H1 (cell line): Measurements from ENCODE around the gene CCDC169. TPM values are rescaled to one million over a fixed set of nuclear protein-coding genes. Genes with fewer than 3 reads are reported as not detected.

ENCODE experiments used
- ATF2 ChIP-seq: IDR thresholded peaks from 2 replicates; pipeline ENCODE4 v1.6.1; 2012; ENCODE audit warnings: low read length, inconsistent platforms
- SIRT6 ChIP-seq: IDR thresholded peaks from one replicate; pipeline ENCODE4 v1.7.1; 2012; ENCODE audit warnings: low read length, inconsistent platforms
- USF2 ChIP-seq: IDR thresholded peaks from 2 replicates; pipeline ENCODE4 v1.6.1; 2011; ENCODE audit warnings: low read length, improper control_type of control experiment
- YY1 ChIP-seq: IDR thresholded peaks from 2 replicates; pipeline ENCODE4 v1.6.1; 2011; ENCODE audit warnings: low read depth, mild to moderate bottlenecking, low read length
- polyA plus RNA-seq, 7 experiments: library from polyadenylated mRNA; depleted of rRNA in 3 of 7; stranded (reverse) in 5 of 7; unstranded in 2 of 7; fragments of >200 nt in 5 of 7; fragments of 200-250 nt in 2 of 7; gene quantifications; 1 replicate in 5 of 7; 2 replicates in 1 of 7; 4 replicates in 1 of 7; pipeline versions ENCODE4 v1.2.1 to v1.2.3, GENCODE V29; 2011 to 2013; ENCODE audit warnings: missing spikeins in 2 of 7, mixed read lengths in 2 of 7
- total RNA-seq: library from RNA; stranded (reverse); fragmentation: NEBNext Ultra II Directional; extraction: Animal tissue kit (Norgen Biotek cat#: 25700); gene quantifications from 2 replicates; pipeline ENCODE4 v1.2.1, GENCODE V29; 2021

The CCDC169 gene
- total and polyA plus RNA-seq, 2 of the 8 experiments (the other 6 are each of a cell fraction or from before 2014, with no cell fraction given) = 7.2 to 44.0 TPM

- TF ChIP-seq SIRT6 (no peak), YY1 (no peak), USF2 (no peak), ATF2 (no peak)
Observed at GRCh38 chr13:36328821-36329220, 31.2 kb upstream of the CCDC169 start (continued).
